NCI-H2081 (cell line): ENCODE data around the gene MRPL36.

Experiments
- DNase-seq, 2 experiments: peaks; one replicate each; lab custom pipeline; 2025; lab: John Stamatoyannopoulos, UW

The MRPL36 gene

DNA sequence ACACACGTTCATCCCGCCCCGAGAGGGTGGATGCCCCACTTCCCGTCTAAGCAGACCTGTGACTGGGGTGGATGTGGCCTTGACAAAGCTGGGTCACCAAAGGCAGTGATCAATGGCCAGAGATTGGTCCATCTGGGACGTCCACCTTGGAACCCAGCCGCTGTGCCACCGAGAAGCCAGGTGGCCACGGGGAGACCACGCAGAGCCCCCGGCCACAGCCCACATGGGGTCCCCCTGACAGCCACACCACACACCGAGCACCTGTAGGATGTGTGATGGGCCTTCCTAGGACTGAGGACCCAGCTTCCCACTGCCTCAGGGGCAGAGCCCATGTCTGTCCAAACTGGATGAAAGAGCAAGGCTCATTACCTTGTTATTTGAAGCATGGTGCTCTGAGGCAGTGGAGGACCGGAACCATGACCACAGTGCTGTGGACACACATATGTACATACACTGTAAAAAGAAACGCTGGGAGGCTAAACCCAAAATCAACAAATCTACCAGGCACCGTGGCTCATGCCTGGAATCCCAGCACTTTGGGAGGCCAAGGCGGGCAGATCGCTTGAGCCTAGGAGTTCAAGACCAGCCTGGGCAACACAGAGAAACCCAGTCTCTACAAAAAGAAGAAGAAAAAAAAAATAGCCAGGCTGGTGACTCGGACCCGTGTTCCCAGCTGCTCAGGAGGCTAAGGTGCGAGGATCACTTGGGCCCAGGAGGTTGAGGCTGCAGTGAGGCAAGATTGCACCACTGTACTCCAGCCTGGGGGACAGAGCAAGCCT, 50.1 kb downstream of the MRPL36 start:
- DNase-seq: no peak

- DNase-seq: no peak
Observed at GRCh38 chr5:1748845-1749244, 50.8 kb downstream of the MRPL36 start.
